ENCODE data around the gene CPSF3.
"Not testable (repeated sequence)": the region's sequence is repeated elsewhere in the genome, so short reads cannot be mapped to it uniquely, and the experiment has no call there.

DNA sequence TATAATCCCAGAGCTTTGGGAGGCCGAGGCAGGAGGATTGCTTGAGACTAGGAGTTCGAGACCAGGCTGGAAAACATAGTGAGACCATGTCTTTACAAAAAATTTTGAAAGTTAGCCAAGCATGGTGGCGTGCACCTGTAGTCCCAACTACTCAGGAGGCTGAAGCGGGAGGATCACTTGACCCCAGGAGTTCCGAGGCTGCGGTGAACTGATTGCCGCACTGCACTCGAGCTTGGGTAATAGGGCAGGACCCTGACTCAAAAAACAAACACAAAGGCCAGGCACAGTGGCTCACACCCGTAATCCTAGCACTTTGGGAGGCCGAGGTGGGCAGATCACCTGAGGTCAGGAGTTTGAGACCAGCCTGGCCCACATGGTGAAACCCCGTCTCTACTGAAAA lies 25.2 kb upstream of the CPSF3 start:
- TF ChIP-seq, protein P1, sequence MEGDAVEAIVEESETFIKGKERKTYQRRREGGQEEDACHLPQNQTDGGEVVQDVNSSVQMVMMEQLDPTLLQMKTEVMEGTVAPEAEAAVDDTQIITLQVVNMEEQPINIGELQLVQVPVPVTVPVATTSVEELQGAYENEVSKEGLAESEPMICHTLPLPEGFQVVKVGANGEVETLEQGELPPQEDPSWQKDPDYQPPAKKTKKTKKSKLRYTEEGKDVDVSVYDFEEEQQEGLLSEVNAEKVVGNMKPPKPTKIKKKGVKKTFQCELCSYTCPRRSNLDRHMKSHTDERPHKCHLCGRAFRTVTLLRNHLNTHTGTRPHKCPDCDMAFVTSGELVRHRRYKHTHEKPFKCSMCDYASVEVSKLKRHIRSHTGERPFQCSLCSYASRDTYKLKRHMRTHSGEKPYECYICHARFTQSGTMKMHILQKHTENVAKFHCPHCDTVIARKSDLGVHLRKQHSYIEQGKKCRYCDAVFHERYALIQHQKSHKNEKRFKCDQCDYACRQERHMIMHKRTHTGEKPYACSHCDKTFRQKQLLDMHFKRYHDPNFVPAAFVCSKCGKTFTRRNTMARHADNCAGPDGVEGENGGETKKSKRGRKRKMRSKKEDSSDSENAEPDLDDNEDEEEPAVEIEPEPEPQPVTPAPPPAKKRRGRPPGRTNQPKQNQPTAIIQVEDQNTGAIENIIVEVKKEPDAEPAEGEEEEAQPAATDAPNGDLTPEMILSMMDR (conservative IDR thresholded peaks at IDR 0.05), result not testable (repeated sequence)
- TF ChIP-seq EZH2 (IDR thresholded peaks at IDR 0.05; ENCODE audit: low read depth), result not testable (repeated sequence)
